ENCODE data around the gene CCNB3.

The CCNB3 gene

GRCh38 chrX:50372966-50373365 is 168.4 kb downstream of the CCNB3 start:
- DNase-seq = no peak

- no peak for DNase-seq
Observed at GRCh38 chrX:50375481-50376267, 171.1 kb downstream of the CCNB3 start.

- DNase-seq = no peak
Observed at GRCh38 chrX:50381729-50382415, 177.3 kb downstream of the CCNB3 start.

GRCh38 chrX:50386520-50386919 is 182.0 kb downstream of the CCNB3 start:
- DNase-seq = no peak

GRCh38 chrX:50393902-50394301 is 189.3 kb downstream of the CCNB3 start:
- DNase-seq = no peak
